Chondrocyte (in vitro differentiated cells): ENCODE measurements around the gene TFDP1. TPM values are rescaled to one million over a fixed set of nuclear protein-coding genes. Genes with fewer than 3 reads are reported as not detected.

Experiments
- DNase-seq: peaks from one replicate; pipeline ENCODE4 v3.0.0; 2021; ENCODE audit warnings: mixed read lengths, low spot score
- H3K27ac Mint-ChIP-seq: one replicate; pipeline ENCODE4 v1.8.0; 2021; ENCODE audit warnings: mild to moderate bottlenecking, moderate library complexity, mixed read lengths; ENCODE audit not compliant: unreplicated experiment
- H3K27me3 Mint-ChIP-seq: 2 replicates; pipeline ENCODE4 v1.8.0; 2021; ENCODE audit warnings: low read depth, mixed read lengths
- H3K36me3 Mint-ChIP-seq: 2 replicates; pipeline ENCODE4 v1.8.0; 2021; ENCODE audit warnings: low read depth, mixed read lengths
- H3K4me1 Mint-ChIP-seq: 2 replicates; pipeline ENCODE4 v1.8.0; 2021; ENCODE audit warnings: low read depth, mild to moderate bottlenecking, mixed read lengths
- H3K4me3 Mint-ChIP-seq: one replicate; pipeline ENCODE4 v1.8.0; 2021; ENCODE audit warnings: mild to moderate bottlenecking, moderate library complexity, mixed read lengths; ENCODE audit not compliant: unreplicated experiment
- H3K9me3 Mint-ChIP-seq: 2 replicates; pipeline ENCODE4 v1.8.0; 2021; ENCODE audit warnings: low read depth, mixed read lengths
- CTCF ChIP-seq: fragments of 200-600 bp; sonication (generic); IDR thresholded peaks from 2 replicates; pipeline ENCODE4 v1.5.0; 2021; ENCODE audit warnings: antibody characterized with exemption, mild to moderate bottlenecking, moderate library complexity
- total RNA-seq: library from RNA; stranded (reverse); gene quantifications from 3 replicates; pipeline ENCODE4 v1.2.1, GENCODE V29; 2021

The TFDP1 gene
- total RNA-seq, 1 donor from 2014 or later = 54.3 TPM

DNA sequence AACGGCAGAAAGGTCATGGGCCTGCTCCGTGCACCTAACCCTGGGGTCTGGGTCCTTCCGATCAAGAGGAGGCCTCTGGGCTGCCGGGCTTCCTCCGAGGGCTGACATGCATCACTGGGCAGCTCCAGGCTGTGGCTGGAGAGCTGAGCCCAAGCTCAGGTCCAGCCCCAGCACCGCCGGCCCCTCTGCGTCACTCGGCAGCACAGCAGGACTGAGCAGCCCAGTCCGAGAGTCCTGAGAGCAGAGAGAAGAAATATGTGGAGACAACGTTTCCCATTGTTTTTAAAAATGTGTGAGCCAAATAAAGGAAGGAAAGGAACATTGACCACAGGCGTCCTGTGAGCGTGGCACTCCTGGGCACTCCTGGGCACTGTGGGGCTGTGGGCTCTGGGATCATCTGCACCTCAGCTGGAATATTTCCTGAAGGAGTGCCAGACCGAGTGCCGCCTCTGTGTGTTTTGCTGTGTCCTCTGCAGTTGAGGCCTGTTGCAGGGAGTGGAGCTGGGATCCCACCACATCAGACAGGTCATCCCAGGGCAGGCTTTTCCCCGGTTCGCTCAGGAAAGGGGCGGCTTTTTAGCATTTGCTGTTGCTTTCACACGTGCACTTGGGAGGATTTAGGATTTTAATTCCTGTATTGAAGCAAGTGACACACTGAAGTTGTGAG is 37.8 kb upstream of the TFDP1 start:
- Mint-ChIP-seq H3K27ac (peak overlapping the region; percentile 34), H3K9me3 (no peaks in the 10 kb centered on the region), H3K4me3 (no peak overlapping the region), H3K36me3 (peaks cover 12% of the 10 kb centered on the region), H3K4me1 (peaks cover 35% of the 10 kb centered on the region), H3K27me3 (no peaks in the 10 kb centered on the region)
- peak; percentile 74 for DNase-seq
- no peak for TF ChIP-seq CTCF

DNA sequence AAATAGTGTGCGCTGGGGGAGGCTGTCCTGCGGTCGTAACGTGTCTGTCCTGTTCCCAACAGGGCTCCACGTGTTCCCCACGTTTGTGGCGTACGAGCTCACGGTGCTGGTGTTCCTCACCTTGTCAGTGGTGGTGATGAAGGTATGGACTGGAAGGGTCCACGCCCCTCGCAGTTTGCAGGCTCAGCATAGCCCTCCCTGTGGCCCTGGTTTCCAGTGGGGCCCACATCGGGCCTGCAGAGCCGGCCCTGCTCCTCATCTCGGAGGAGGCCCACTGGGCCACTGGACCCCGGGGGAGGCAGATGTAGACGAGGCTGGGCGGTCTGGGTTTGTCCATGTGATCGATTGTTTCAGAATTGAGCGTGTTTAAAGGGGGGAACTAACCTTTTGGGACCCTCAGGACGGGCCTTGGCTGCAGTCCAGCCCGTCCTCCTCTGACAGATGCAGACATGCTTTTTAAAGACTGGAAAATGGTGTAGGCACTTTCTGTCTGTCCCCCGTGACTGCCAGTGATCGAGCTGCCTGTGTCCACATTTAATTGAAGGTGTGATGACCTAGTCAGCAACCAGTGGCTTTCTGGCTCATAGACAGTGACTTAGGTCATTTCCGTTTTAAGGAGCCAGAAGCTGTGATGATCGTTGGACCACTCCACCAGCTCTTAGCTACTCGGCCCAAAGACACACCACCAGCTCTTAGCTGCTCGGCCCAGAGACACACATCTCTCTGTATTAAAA is 37.1 kb upstream of the TFDP1 start:
- H3K9me3 Mint-ChIP-seq = no peaks in the 10 kb centered on the region
- H3K4me3 Mint-ChIP-seq = no peak overlapping the region
- TF ChIP-seq CTCF = no peak
- H3K4me1 Mint-ChIP-seq = peaks cover 35% of the 10 kb centered on the region
- peak; percentile 65 for DNase-seq
- peaks cover 14% of the 10 kb centered on the region for H3K36me3 Mint-ChIP-seq
- no peaks in the 10 kb centered on the region for H3K27me3 Mint-ChIP-seq
- no peak overlapping the region for H3K27ac Mint-ChIP-seq

DNA sequence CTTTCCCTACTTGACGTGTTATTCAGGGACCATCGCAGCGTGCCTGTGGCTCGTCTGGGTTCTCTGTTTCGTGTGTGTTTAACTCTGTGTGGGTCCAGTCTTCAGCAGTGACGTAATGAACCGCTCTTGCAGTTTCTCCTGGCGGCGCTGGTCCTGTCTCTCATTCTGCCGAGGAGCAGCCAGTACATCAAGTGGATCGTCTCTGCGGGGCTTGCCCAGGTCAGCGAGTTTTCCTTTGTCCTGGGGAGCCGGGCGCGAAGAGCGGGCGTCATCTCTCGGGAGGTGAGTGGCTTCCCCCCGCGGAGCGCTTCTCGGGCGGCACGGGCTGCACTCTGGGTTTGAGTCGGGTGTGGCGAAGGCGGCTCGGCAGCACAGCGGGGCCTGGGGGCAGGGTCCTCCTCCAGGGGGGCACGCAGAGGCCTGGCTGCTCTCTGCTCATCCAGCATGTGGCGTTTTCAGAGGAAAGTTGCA is 36.3 kb upstream of the TFDP1 start:
- DNase-seq = peak; percentile 92
- Mint-ChIP-seq H3K27ac (no peak overlapping the region), H3K36me3 (peaks cover 14% of the 10 kb centered on the region), H3K27me3 (no peaks in the 10 kb centered on the region), H3K4me3 (no peak overlapping the region), H3K4me1 (peaks cover 35% of the 10 kb centered on the region), H3K9me3 (no peaks in the 10 kb centered on the region)
- no peak for TF ChIP-seq CTCF

GRCh38 chr13:113548778-113549621 is 35.6 kb upstream of the TFDP1 start:
- H3K27me3 Mint-ChIP-seq = no peaks in the 10 kb centered on the region
- H3K4me3 Mint-ChIP-seq = no peak overlapping the region
- peaks cover 29% of the 10 kb centered on the region for H3K4me1 Mint-ChIP-seq
- no peaks in the 10 kb centered on the region for H3K9me3 Mint-ChIP-seq
- peaks cover 14% of the 10 kb centered on the region for H3K36me3 Mint-ChIP-seq
- peak; percentile 25 for DNase-seq
- no peak for TF ChIP-seq CTCF
- H3K27ac Mint-ChIP-seq = no peak overlapping the region

DNA sequence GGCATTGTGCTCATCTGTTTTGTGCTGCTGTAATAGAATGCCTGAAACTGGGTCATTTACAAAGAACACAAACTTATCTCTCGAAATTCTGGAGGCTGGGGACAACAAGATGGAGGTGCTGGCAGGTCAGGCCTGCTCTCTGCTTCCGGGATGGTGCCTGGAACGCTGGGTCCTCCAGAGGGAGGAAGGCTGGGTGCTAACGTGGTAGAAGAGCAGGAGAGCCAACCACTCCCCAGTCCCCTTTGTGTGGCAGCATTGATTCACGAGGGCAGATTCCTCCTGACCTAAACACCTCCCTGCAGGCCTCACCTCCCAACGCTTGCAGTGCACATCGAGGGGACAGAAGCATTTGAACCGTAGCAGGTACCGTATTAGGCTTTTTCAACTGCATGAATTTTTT is 34.1 kb upstream of the TFDP1 start:
- H3K4me3 Mint-ChIP-seq = no peak overlapping the region
- DNase-seq = no peak
- H3K4me1 Mint-ChIP-seq = peaks cover 18% of the 10 kb centered on the region
- no peak for TF ChIP-seq CTCF
- H3K36me3 Mint-ChIP-seq = peaks cover 10% of the 10 kb centered on the region
- no peaks in the 10 kb centered on the region for H3K9me3 Mint-ChIP-seq
- H3K27me3 Mint-ChIP-seq = no peaks in the 10 kb centered on the region
- H3K27ac Mint-ChIP-seq = no peak overlapping the region
